ENCODE data around the gene C1QL2. TPM values are rescaled to one million over a fixed set of nuclear protein-coding genes. Genes with fewer than 3 reads are reported as not detected.

C1QL2 gene
- total and polyA plus RNA-seq, 4 donors: 0.03 to 0.31 TPM; not detected in 2

DNA sequence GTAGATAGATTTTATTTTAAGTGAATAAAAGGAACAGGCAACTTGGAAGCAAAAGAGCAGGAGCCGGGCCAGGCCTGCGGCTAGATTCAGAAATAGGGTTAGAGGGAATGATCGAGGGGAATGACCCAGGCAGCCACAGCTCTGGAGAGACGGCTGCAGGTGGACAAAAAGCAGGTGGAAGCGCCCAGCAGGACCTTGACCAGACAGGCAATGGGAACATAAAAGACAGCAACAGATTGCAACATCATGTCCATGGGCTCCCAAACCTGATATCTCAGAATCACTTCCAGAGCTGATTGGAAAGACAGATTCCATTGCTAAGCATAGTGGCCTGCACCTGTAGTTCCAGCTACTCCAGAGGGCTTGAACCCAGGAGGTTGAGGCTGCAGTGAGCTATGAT lies 36.5 kb upstream of the C1QL2 start:
- H3K4me1 ChIP-seq (ENCODE audit: control insufficient read depth in 5 of 5, insufficient read depth in 5 of 5, low read length in 5 of 5): peaks cover 0 to 14% (median 4%) of the 10 kb centered on the region in 5 donors
- peaks cover 0 to 2% (median 0%) of the 10 kb centered on the region in 4 donors for H3K9me3 ChIP-seq (ENCODE audit: control insufficient read depth in 4 of 4, insufficient read depth in 3 of 4, low read length in 3 of 4)
- ATAC-seq (ENCODE audit: insufficient read depth, low FRiP score): no peak
- 90 to 96% methylated on average over 5 of the region's 5 CpGs for WGBS, 2 donors
- DNase-seq: no peak
- H3K27me3 ChIP-seq (ENCODE audit: control insufficient read depth in 3 of 3, insufficient read depth in 3 of 3, low read length in 2 of 3): no peaks in the 10 kb centered on the region
- TF ChIP-seq CTCF (IDR thresholded peaks at IDR 0.05; ENCODE audit: control extremely low read depth, extremely low read depth): no peak
- no peaks in the 10 kb centered on the region for H3K36me3 ChIP-seq (ENCODE audit: control insufficient read depth in 4 of 4, insufficient read depth in 4 of 4, low read length in 4 of 4)
- no peak overlapping the region for H3K9ac ChIP-seq (ENCODE audit: insufficient read depth in 1 of 2, low read length in 2 of 2)
- H3K4me3 ChIP-seq: no peak overlapping the region
- H3K27ac ChIP-seq (ENCODE audit: low read depth in 1 of 2, low read length in 1 of 2): no peak overlapping the region

- DNase-seq (no peak), ATAC-seq (ENCODE audit: insufficient read depth, low FRiP score) (no peak)
- H3K9me3 ChIP-seq (ENCODE audit: control insufficient read depth in 4 of 4, insufficient read depth in 3 of 4, low read length in 3 of 4): no peaks in the 10 kb centered on the region
- no peak for TF ChIP-seq CTCF (IDR thresholded peaks at IDR 0.05; ENCODE audit: control extremely low read depth, extremely low read depth)
- H3K4me1 ChIP-seq (ENCODE audit: control insufficient read depth in 5 of 5, insufficient read depth in 5 of 5, low read length in 5 of 5): peaks cover 0 to 5% (median 0%) of the 10 kb centered on the region in 5 donors
- H3K36me3 ChIP-seq (ENCODE audit: control insufficient read depth in 4 of 4, insufficient read depth in 4 of 4, low read length in 4 of 4): no peaks in the 10 kb centered on the region
- H3K27me3 ChIP-seq (ENCODE audit: control insufficient read depth in 3 of 3, insufficient read depth in 3 of 3, low read length in 2 of 3): peaks cover 0 to 3% (median 0%) of the 10 kb centered on the region in 3 donors
- H3K4me3 ChIP-seq: no peak overlapping the region
- no peak overlapping the region for H3K27ac ChIP-seq (ENCODE audit: low read depth in 1 of 2, low read length in 1 of 2)
- 82 to 88% methylated on average over 6 of the region's 6 CpGs for WGBS, 2 donors
- no peak overlapping the region for H3K9ac ChIP-seq (ENCODE audit: insufficient read depth in 1 of 2, low read length in 2 of 2)
Measured at GRCh38 chr2:119192893-119193292, 34.3 kb upstream of the C1QL2 start.

DNA sequence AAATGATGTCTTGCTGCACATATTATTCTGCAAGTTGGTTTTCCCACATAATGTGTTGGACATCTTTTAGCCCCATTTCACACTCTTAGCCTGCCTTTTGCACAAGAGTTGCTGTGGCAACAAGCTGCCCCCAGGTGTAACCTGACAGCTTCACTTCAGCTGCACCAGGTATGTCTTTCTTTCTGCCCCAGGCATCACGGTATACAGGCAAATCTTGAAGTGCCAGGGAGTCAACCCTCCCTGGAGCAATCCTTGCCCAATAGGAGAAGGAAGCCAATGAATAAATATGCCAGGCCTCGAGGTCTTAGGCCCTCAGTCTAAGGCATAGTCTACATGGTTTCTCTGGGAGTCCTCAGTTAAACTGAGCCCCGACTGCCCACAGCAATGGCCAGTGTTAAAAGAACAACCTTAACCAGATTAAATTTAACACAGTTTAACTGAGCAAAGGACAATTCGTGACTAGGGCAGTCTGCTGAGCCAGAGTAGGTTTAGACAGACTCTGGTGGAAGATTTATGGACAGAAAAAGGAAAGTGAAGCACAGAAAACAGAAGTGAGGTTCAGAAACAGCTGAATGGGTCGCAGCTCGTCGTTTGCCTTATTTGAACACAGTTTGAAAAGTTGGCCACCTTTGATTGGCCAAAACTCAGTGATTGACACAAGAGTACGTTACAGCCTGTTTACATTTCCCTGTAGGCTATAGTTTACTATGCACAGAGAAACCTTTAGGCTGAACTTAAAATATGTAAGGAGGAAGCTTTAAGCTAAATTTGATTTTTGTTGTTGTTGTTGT lies 32.0 kb upstream of the C1QL2 start:
- peaks cover 0 to 6% (median 0%) of the 10 kb centered on the region in 3 donors for H3K27me3 ChIP-seq (ENCODE audit: control insufficient read depth in 3 of 3, insufficient read depth in 3 of 3, low read length in 2 of 3)
- WGBS, 2 donors: 32 to 52% methylated on average over 8 of the region's 8 CpGs
- no peak for TF ChIP-seq CTCF (IDR thresholded peaks at IDR 0.05; ENCODE audit: control extremely low read depth, extremely low read depth)
- H3K27ac ChIP-seq (ENCODE audit: low read depth in 1 of 2, low read length in 1 of 2): no peak overlapping the region
- H3K9ac ChIP-seq (ENCODE audit: insufficient read depth in 1 of 2, low read length in 2 of 2): no peak overlapping the region
- H3K36me3 ChIP-seq (ENCODE audit: control insufficient read depth in 4 of 4, insufficient read depth in 4 of 4, low read length in 4 of 4): no peaks in the 10 kb centered on the region
- DNase-seq (no peak), ATAC-seq (ENCODE audit: insufficient read depth, low FRiP score) (no peak)
- H3K9me3 ChIP-seq (ENCODE audit: control insufficient read depth in 4 of 4, insufficient read depth in 3 of 4, low read length in 3 of 4): no peaks in the 10 kb centered on the region
- H3K4me3 ChIP-seq: no peak overlapping the region
- H3K4me1 ChIP-seq (ENCODE audit: control insufficient read depth in 5 of 5, insufficient read depth in 5 of 5, low read length in 5 of 5): no peaks in the 10 kb centered on the region
